GM12801 (cell line): ENCODE results near the gene EPAS1.

ENCODE experiments used
- CTCF ChIP-seq: IDR thresholded peaks from one replicate; pipeline ENCODE4 v1.5.1; 2011; ENCODE audit warnings: control low read depth; ENCODE audit not compliant: insufficient read length; ENCODE audit errors: extremely low read depth

EPAS1 gene

GRCh38 chr2:46382331-46383112, 85.3 kb downstream of the EPAS1 start:
- no peak for TF ChIP-seq CTCF

- TF ChIP-seq CTCF, result no peak
These were observed 85.8 kb downstream of the EPAS1 start for GRCh38 chr2:46383113-46383395.

- TF ChIP-seq CTCF, result no peak
These were observed 86.7 kb downstream of the EPAS1 start for GRCh38 chr2:46383784-46384456.

- TF ChIP-seq CTCF, result no peak
These were observed 87.2 kb downstream of the EPAS1 start for GRCh38 chr2:46384457-46384815.

- TF ChIP-seq CTCF, result no peak
These were observed 88.8 kb downstream of the EPAS1 start for GRCh38 chr2:46385786-46386577.

- TF ChIP-seq CTCF, result no peak
These were observed 89.6 kb downstream of the EPAS1 start for GRCh38 chr2:46386763-46387162.

- no peak for TF ChIP-seq CTCF
These were observed 90.1 kb downstream of the EPAS1 start for GRCh38 chr2:46387292-46387691.
